GM12891 (cell line): ENCODE measurements around the gene DENND1A.

Experiments used
- POLR2A ChIP-seq: IDR thresholded peaks from 2 replicates; pipeline ENCODE4 v1.6.1; 2011; ENCODE audit warnings: low read depth, low read length, control low read depth
- POLR2AphosphoS5 ChIP-seq: IDR thresholded peaks from 2 replicates; pipeline ENCODE4 v1.6.1; 2011; ENCODE audit warnings: low read depth, low read length, control low read depth

DNA sequence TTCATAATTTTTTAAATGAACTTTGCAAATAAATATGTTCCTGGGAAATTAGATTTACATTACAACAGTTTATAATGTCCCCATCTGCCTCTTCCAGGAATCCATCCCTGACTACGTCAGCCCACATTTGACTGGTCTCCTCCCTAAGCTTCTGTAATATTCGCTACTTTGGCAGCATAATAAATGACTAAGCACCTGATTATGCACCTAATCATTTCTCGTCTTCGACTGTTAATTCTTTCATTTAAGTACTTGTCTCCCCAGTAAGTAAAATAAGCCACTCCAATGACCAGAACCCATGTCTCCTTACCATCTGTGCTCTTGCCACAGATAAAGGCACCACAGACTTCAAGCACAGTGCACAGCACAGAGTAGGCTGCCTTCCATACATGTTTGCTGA is 122.7 kb downstream of the DENND1A start:
- TF ChIP-seq POLR2A: no peak
- no peak for TF ChIP-seq POLR2AphosphoS5
